HEK293 (cell line): ENCODE results near the gene FAAH.

Source experiments
- CTCF ChIA-PET: fragments of 350-600 bp; formaldehyde crosslinking; extraction: SDS; loops from one replicate; lab custom pipeline; 2021; ENCODE audit warnings: antibody characterized with exemption; lab: Yijun Ruan, JAX
- POLR2A ChIA-PET: fragments of 300-600 bp; formaldehyde crosslinking; extraction: SDS; loops from one replicate; lab custom pipeline; 2020; ENCODE audit warnings: antibody characterized with exemption, inconsistent platforms; lab: Yijun Ruan, JAX
- H3K27ac ChIP-seq: fragments of 200-500 bp; sonication (Bioruptor generic); 2 replicates; pipeline ENCODE4 v1.5.1; 2014; ENCODE audit warnings: low read depth, low read length, control low read depth, inconsistent platforms; ENCODE audit errors: extremely low read depth
- H3K36me3 ChIP-seq, 2 experiments: fragments of 200-500 bp in 1 of 2; sonication (Bioruptor generic) in 1 of 2; 1 replicate in 1 of 2; 2 replicates in 1 of 2; pipeline ENCODE4 v1.5.1; 2014 to 2017; ENCODE audit warnings: inconsistent platforms in 2 of 2, low read length in 2 of 2; ENCODE audit not compliant: control insufficient read depth in 2 of 2, insufficient read depth in 1 of 2
- H3K4me1 ChIP-seq: fragments of 200-500 bp; sonication (Bioruptor generic); 2 replicates; pipeline ENCODE4 v1.5.1; 2014; ENCODE audit warnings: mild to moderate bottlenecking, low read length, inconsistent platforms; ENCODE audit not compliant: control insufficient read depth, insufficient read depth
- H3K4me3 ChIP-seq: 2 replicates; pipeline ENCODE4 v1.5.1; 2011; ENCODE audit warnings: low read depth, mild to moderate bottlenecking, control low read depth, low read length, moderate library complexity
- H3K9me3 ChIP-seq: fragments of 200-500 bp; sonication (Bioruptor generic); 2 replicates; pipeline ENCODE4 v1.5.1; 2014; ENCODE audit warnings: low read depth, low read length, inconsistent platforms; ENCODE audit not compliant: control insufficient read depth, insufficient read depth
- ATF2 ChIP-seq: fragments of 450-650 bp; formaldehyde crosslinking; IDR thresholded peaks from 2 replicates; pipeline ENCODE4 v1.5.1; 2016; ENCODE audit warnings: missing biosample characterization, missing genetic modification characterization, low read depth
- CTCF ChIP-seq: fragments of 450-650 bp; formaldehyde crosslinking; IDR thresholded peaks from 2 replicates; pipeline ENCODE4 v1.5.1; 2016; ENCODE audit warnings: missing biosample characterization, missing genetic modification characterization
- GLI4 ChIP-seq: fragments of 450-650 bp; formaldehyde crosslinking; IDR thresholded peaks from 2 replicates; pipeline ENCODE4 v1.5.1; 2016; ENCODE audit warnings: missing biosample characterization, missing genetic modification characterization
- IKZF3 ChIP-seq: fragments of 450-650 bp; IDR thresholded peaks from 2 replicates; pipeline ENCODE4 v1.5.0; 2018; ENCODE audit warnings: missing biosample characterization, mild to moderate bottlenecking, missing genetic modification characterization, moderate library complexity
- KLF9 ChIP-seq: fragments of 450-650 bp; formaldehyde crosslinking; IDR thresholded peaks from 2 replicates; pipeline ENCODE4 v1.5.1; 2016; ENCODE audit warnings: missing biosample characterization, missing genetic modification characterization, low read depth
- PRDM1 ChIP-seq: fragments of 450-650 bp; formaldehyde crosslinking; IDR thresholded peaks from 2 replicates; pipeline ENCODE4; 2016; ENCODE audit warnings: missing biosample characterization, missing genetic modification characterization
- ZBTB11 ChIP-seq: fragments of 450-650 bp; formaldehyde crosslinking; conservative IDR thresholded peaks from 2 replicates; pipeline ENCODE4 v1.5.1; 2016; ENCODE audit warnings: low read depth, missing biosample characterization, missing genetic modification characterization
- ZNF202 ChIP-seq: fragments of 450-650 bp; formaldehyde crosslinking; IDR thresholded peaks from 2 replicates; pipeline ENCODE4 v1.5.1; 2016; ENCODE audit warnings: missing biosample characterization, missing genetic modification characterization, borderline replicate concordance
- ZNF280D ChIP-seq: fragments of 450-650 bp; formaldehyde crosslinking; IDR thresholded peaks from 2 replicates; pipeline ENCODE4 v1.5.1; 2016; ENCODE audit warnings: missing biosample characterization, missing genetic modification characterization
- ZNF558 ChIP-seq: fragments of 450-650 bp; formaldehyde crosslinking; IDR thresholded peaks from 2 replicates; pipeline ENCODE4 v1.5.1; 2016; ENCODE audit warnings: missing biosample characterization, missing genetic modification characterization
- ZNF560 ChIP-seq: fragments of 450-650 bp; formaldehyde crosslinking; IDR thresholded peaks from 2 replicates; pipeline ENCODE4 v1.5.1; 2017; ENCODE audit warnings: missing biosample characterization, missing genetic modification characterization, borderline replicate concordance
- ZNF621 ChIP-seq: fragments of 450-650 bp; formaldehyde crosslinking; IDR thresholded peaks from 2 replicates; pipeline ENCODE4 v1.5.1; 2017; ENCODE audit warnings: missing biosample characterization, missing genetic modification characterization
- ZNF624 ChIP-seq: fragments of 450-650 bp; formaldehyde crosslinking; IDR thresholded peaks from 2 replicates; pipeline ENCODE4 v1.5.1; 2017; ENCODE audit warnings: missing biosample characterization, missing genetic modification characterization
- ZNF654 ChIP-seq: fragments of 450-650 bp; formaldehyde crosslinking; IDR thresholded peaks from 2 replicates; pipeline ENCODE4 v1.5.1; 2016; ENCODE audit warnings: low read depth, missing biosample characterization, missing genetic modification characterization
- ZNF670 ChIP-seq: fragments of 450-650 bp; formaldehyde crosslinking; IDR thresholded peaks from 2 replicates; pipeline ENCODE4 v1.5.1; 2016; ENCODE audit warnings: missing biosample characterization, missing genetic modification characterization, low read depth
- ZNF747 ChIP-seq: fragments of 450-650 bp; formaldehyde crosslinking; IDR thresholded peaks from 2 replicates; pipeline ENCODE4 v1.5.1; 2016; ENCODE audit warnings: missing biosample characterization, missing genetic modification characterization
- ZNF76 ChIP-seq: fragments of 450-650 bp; formaldehyde crosslinking; IDR thresholded peaks from 2 replicates; pipeline ENCODE4; 2016; ENCODE audit warnings: low read depth, missing biosample characterization, missing genetic modification characterization, borderline replicate concordance
- ZNF792 ChIP-seq: fragments of 450-650 bp; formaldehyde crosslinking; IDR thresholded peaks from 2 replicates; pipeline ENCODE4 v1.5.1; 2016; ENCODE audit warnings: missing biosample characterization, missing genetic modification characterization
- ZSCAN18 ChIP-seq: fragments of 450-650 bp; formaldehyde crosslinking; IDR thresholded peaks from 2 replicates; pipeline ENCODE4 v1.5.1; 2016; ENCODE audit warnings: missing biosample characterization, missing genetic modification characterization

Gene FAAH

GRCh38 chr1:46446646-46447498 lies 52.8 kb downstream of the FAAH start:
- no peaks in the 10 kb centered on the region for H3K36me3 ChIP-seq
- POLR2A ChIA-PET = no interaction called here
- CTCF ChIA-PET = interaction anchor here (0.6 to 12.7 kb wide), 50 partner anchors 9 to 958 kb away, joined by 3 to 315 read pairs (median 3); partner anchors contain the start of genes KNCN and MOB3C
- no peaks in the 10 kb centered on the region for H3K4me1 ChIP-seq
- no peak overlapping the region for H3K4me3 ChIP-seq
- no peak overlapping the region for H3K27ac ChIP-seq
- TF ChIP-seq ZNF280D = no peak
- TF ChIP-seq PRDM1 (tag by site-specific recombination) = 0 out of 2 replicates have a peak, but pooled peaks have one; percentile 37
- no peak for TF ChIP-seq GLI4 (tag by site-specific recombination)
- no peak for TF ChIP-seq ZNF670 (tag by site-specific recombination)
- peak; percentile 80 for TF ChIP-seq ZNF654 (tag by site-specific recombination)
- TF ChIP-seq IKZF3 = no peak
- TF ChIP-seq KLF9 (tag by site-specific recombination) = no peak
- peak; percentile 77 for TF ChIP-seq CTCF
- no peaks in the 10 kb centered on the region for H3K9me3 ChIP-seq

DNA sequence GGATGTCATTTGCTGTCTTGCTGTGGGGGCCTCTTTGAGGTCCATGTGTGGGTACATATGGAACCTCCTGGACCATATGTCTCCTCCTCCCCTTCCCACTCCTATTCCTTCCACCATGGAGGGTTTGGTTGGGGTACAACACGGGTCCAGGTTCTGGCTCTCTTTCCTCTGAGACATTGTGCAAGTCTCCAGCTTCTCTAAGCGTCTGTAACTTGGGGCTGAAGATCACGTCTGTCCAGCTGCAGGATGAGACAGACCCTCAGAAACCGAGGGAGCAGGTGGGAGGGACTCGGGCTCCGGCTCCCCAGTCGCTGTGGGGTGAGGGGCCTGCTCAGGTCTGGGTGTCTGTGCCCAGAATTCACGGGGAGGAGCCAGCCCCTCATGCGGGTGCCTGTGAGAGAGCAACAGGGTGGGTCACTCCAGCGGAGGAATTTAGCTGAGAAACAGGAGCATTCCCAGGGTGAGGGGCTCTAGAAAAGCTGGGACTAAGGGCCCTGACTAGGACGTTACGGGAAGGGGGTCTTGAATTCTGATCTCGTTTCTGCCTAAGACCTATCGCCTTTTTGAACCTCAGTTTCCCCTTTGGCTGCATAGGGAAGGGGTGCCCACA lies 53.5 kb downstream of the FAAH start:
- ChIA-PET CTCF (interaction anchor here (0.6 to 12.7 kb wide), 43 partner anchors 10 to 551 kb away, joined by 3 to 315 read pairs (median 4); partner anchors contain the start of genes KNCN and MOB3C), POLR2A (no interaction called here)
- H3K9me3 ChIP-seq = no peaks in the 10 kb centered on the region
- H3K4me3 ChIP-seq = no peak overlapping the region
- no peaks in the 10 kb centered on the region for H3K4me1 ChIP-seq
- H3K36me3 ChIP-seq = no peaks in the 10 kb centered on the region
- no peak overlapping the region for H3K27ac ChIP-seq
- TF ChIP-seq ZNF560 (tag by site-specific recombination) (no peak), ZNF624 (tag by site-specific recombination) (no peak), ZNF202 (tag by site-specific recombination) (no peak), ZNF747 (tag by site-specific recombination) (no peak), ZNF558 (tag by site-specific recombination) (no peak), ATF2 (no peak), ZSCAN18 (tag by site-specific recombination) (no peak), CTCF (no peak), ZNF76 (tag by site-specific recombination) (no peak), ZNF621 (tag by site-specific recombination) (no peak), ZBTB11 (tag by site-specific recombination) (no peak), ZNF792 (no peak)
